HEK293 (cell line): ENCODE measurements around the gene LIMK2.
A peak's percentile ranks its signal among the peaks of the same experiment; 100 is the strongest.

Source experiments
- CTCF ChIA-PET: fragments of 350-600 bp; formaldehyde crosslinking; extraction: SDS; loops from one replicate; lab custom pipeline; 2021; ENCODE audit warnings: antibody characterized with exemption; lab: Yijun Ruan, JAX
- POLR2A ChIA-PET: fragments of 300-600 bp; formaldehyde crosslinking; extraction: SDS; loops from one replicate; lab custom pipeline; 2020; ENCODE audit warnings: antibody characterized with exemption, inconsistent platforms; lab: Yijun Ruan, JAX
- H3K27ac ChIP-seq: fragments of 200-500 bp; sonication (Bioruptor generic); 2 replicates; pipeline ENCODE4 v1.5.1; 2014; ENCODE audit warnings: low read depth, low read length, control low read depth, inconsistent platforms; ENCODE audit errors: extremely low read depth
- H3K36me3 ChIP-seq, 2 experiments: fragments of 200-500 bp in 1 of 2; sonication (Bioruptor generic) in 1 of 2; 1 replicate in 1 of 2; 2 replicates in 1 of 2; pipeline ENCODE4 v1.5.1; 2014 to 2017; ENCODE audit warnings: inconsistent platforms in 2 of 2, low read length in 2 of 2; ENCODE audit not compliant: control insufficient read depth in 2 of 2, insufficient read depth in 1 of 2
- H3K4me1 ChIP-seq: fragments of 200-500 bp; sonication (Bioruptor generic); 2 replicates; pipeline ENCODE4 v1.5.1; 2014; ENCODE audit warnings: mild to moderate bottlenecking, low read length, inconsistent platforms; ENCODE audit not compliant: control insufficient read depth, insufficient read depth
- H3K4me3 ChIP-seq: 2 replicates; pipeline ENCODE4 v1.5.1; 2011; ENCODE audit warnings: low read depth, mild to moderate bottlenecking, control low read depth, low read length, moderate library complexity
- H3K9me3 ChIP-seq: fragments of 200-500 bp; sonication (Bioruptor generic); 2 replicates; pipeline ENCODE4 v1.5.1; 2014; ENCODE audit warnings: low read depth, low read length, inconsistent platforms; ENCODE audit not compliant: control insufficient read depth, insufficient read depth
- KLF16 ChIP-seq: fragments of 450-650 bp; formaldehyde crosslinking; IDR thresholded peaks from 2 replicates; pipeline ENCODE4 v1.5.1; 2017; ENCODE audit warnings: missing biosample characterization, missing genetic modification characterization
- KLF17 ChIP-seq: fragments of 450-650 bp; formaldehyde crosslinking; IDR thresholded peaks from 2 replicates; pipeline ENCODE4 v1.5.1; 2016; ENCODE audit warnings: missing biosample characterization, missing genetic modification characterization
- PATZ1 ChIP-seq: fragments of 450-650 bp; formaldehyde crosslinking; IDR thresholded peaks from 2 replicates; pipeline ENCODE4 v1.5.1; 2016; ENCODE audit warnings: missing biosample characterization, missing genetic modification characterization
- PBX3 ChIP-seq: sonication (generic); formaldehyde crosslinking; IDR thresholded peaks from 2 replicates; pipeline ENCODE4 v1.8.1; 2022; ENCODE audit warnings: mild to moderate bottlenecking, moderate library complexity, missing genetic modification reagents
- PRDM6 ChIP-seq: fragments of 450-650 bp; formaldehyde crosslinking; IDR thresholded peaks from 2 replicates; pipeline ENCODE4 v1.5.1; 2017; ENCODE audit warnings: missing biosample characterization, missing genetic modification characterization
- SCRT1 ChIP-seq: fragments of 450-650 bp; formaldehyde crosslinking; IDR thresholded peaks from 2 replicates; pipeline ENCODE4 v1.5.1; 2016; ENCODE audit warnings: missing biosample characterization, missing genetic modification characterization, borderline replicate concordance
- SP7 ChIP-seq: fragments of 450-650 bp; formaldehyde crosslinking; IDR thresholded peaks from 2 replicates; pipeline ENCODE4 v1.5.1; 2016; ENCODE audit warnings: missing biosample characterization, missing genetic modification characterization
- TSHZ1 ChIP-seq: fragments of 450-650 bp; formaldehyde crosslinking; IDR thresholded peaks from 2 replicates; pipeline ENCODE4 v1.5.1; 2016; ENCODE audit warnings: missing biosample characterization, missing genetic modification characterization, borderline replicate concordance
- ZIC2 ChIP-seq: fragments of 450-650 bp; formaldehyde crosslinking; IDR thresholded peaks from 2 replicates; pipeline ENCODE4 v1.5.1; 2016; ENCODE audit warnings: missing biosample characterization, missing genetic modification characterization
- ZNF169 ChIP-seq: fragments of 450-650 bp; formaldehyde crosslinking; IDR thresholded peaks from 2 replicates; pipeline ENCODE4 v1.5.1; 2016; ENCODE audit warnings: missing biosample characterization, missing genetic modification characterization
- ZNF223 ChIP-seq: fragments of 450-650 bp; formaldehyde crosslinking; IDR thresholded peaks from 2 replicates; pipeline ENCODE4 v1.5.1; 2016; ENCODE audit warnings: missing biosample characterization, missing genetic modification characterization
- ZNF350 ChIP-seq: fragments of 450-650 bp; formaldehyde crosslinking; IDR thresholded peaks from 2 replicates; pipeline ENCODE4 v1.5.0; 2017; ENCODE audit warnings: missing biosample characterization, mild to moderate bottlenecking, missing genetic modification characterization
- ZNF366 ChIP-seq: fragments of 450-650 bp; formaldehyde crosslinking; conservative IDR thresholded peaks from 2 replicates; pipeline ENCODE4 v1.5.1; 2016; ENCODE audit warnings: missing biosample characterization, missing genetic modification characterization
- ZNF596 ChIP-seq: fragments of 450-650 bp; IDR thresholded peaks from 2 replicates; pipeline ENCODE4 v1.5.0; 2018; ENCODE audit warnings: missing biosample characterization, mild to moderate bottlenecking, missing genetic modification characterization, moderate library complexity
- ZNF670 ChIP-seq: fragments of 450-650 bp; formaldehyde crosslinking; IDR thresholded peaks from 2 replicates; pipeline ENCODE4 v1.5.1; 2016; ENCODE audit warnings: missing biosample characterization, missing genetic modification characterization, low read depth
- ZNF776 ChIP-seq: fragments of 450-650 bp; formaldehyde crosslinking; IDR thresholded peaks from 2 replicates; pipeline ENCODE4 v1.5.0; 2017; ENCODE audit warnings: missing biosample characterization, missing genetic modification characterization, borderline replicate concordance
- ZNF791 ChIP-seq: fragments of 450-650 bp; formaldehyde crosslinking; IDR thresholded peaks from 2 replicates; pipeline ENCODE4 v1.5.1; 2016; ENCODE audit warnings: missing biosample characterization, missing genetic modification characterization

The LIMK2 gene

GRCh38 chr22:31323578-31324550 is 111.8 kb downstream of the LIMK2 start (continued):
- TF ChIP-seq TSHZ1 (tag by site-specific recombination): no peak
- TF ChIP-seq PRDM6 (tag by site-specific recombination): no peak

GRCh38 chr22:31326877-31327276 is 114.8 kb downstream of the LIMK2 start:
- H3K4me1 ChIP-seq: no peaks in the 10 kb centered on the region
- H3K4me3 ChIP-seq: no peak overlapping the region
- H3K27ac ChIP-seq: no peak overlapping the region
- no peaks in the 10 kb centered on the region for H3K9me3 ChIP-seq
- peaks cover 42 to 66% of the 10 kb centered on the region in 2 experiments for H3K36me3 ChIP-seq
- TF ChIP-seq SP7 (tag by site-specific recombination) (no peak), PATZ1 (peak; percentile 80), ZNF776 (tag by site-specific recombination) (no peak), KLF16 (tag by site-specific recombination) (no peak), PBX3 (CRISPR knock-in tag) (no peak)
- ChIA-PET POLR2A (interaction anchor here (0.5 to 1.3 kb wide), 2 partner anchors 20 to 419 kb away, joined by 3 to 4 read pairs; partner anchors contain the start of gene PATZ1), CTCF (interaction anchor here (0.7 to 3.9 kb wide), 2 partner anchors 14 to 18 kb away, joined by 4 to 28 read pairs; no protein-coding TSS in a partner anchor)

GRCh38 chr22:31327806-31328543 is 115.9 kb downstream of the LIMK2 start:
- Histone ChIP-seq H3K27ac (no peak overlapping the region), H3K36me3 (peaks cover 51 to 77% of the 10 kb centered on the region in 2 experiments)
- POLR2A ChIA-PET: no interaction called here
- no peak for TF ChIP-seq ZNF366 (tag by site-specific recombination)
- TF ChIP-seq SCRT1 (tag by site-specific recombination): 0 out of 2 replicates have a peak, but pooled peaks have one; percentile 23
- no peak for TF ChIP-seq ZNF791 (tag by site-specific recombination)
- peak; percentile 58 for TF ChIP-seq ZIC2 (tag by site-specific recombination)
- TF ChIP-seq PATZ1: no peak
- no peak for TF ChIP-seq ZNF670 (tag by site-specific recombination)
- no peak for TF ChIP-seq ZNF169 (tag by site-specific recombination)
- TF ChIP-seq ZNF596 (tag by site-specific recombination): no peak
- TF ChIP-seq ZNF350 (tag by site-specific recombination): no peak
- TF ChIP-seq ZNF223: no peak
- no peak for TF ChIP-seq KLF17 (tag by site-specific recombination)

More at GRCh38 chr22:31327806-31328543, 115.9 kb downstream of the LIMK2 start:
- Histone ChIP-seq H3K4me3 (no peak overlapping the region), H3K9me3 (no peaks in the 10 kb centered on the region), H3K4me1 (no peaks in the 10 kb centered on the region)
- CTCF ChIA-PET: interaction anchor here (3.9 kb wide), 1 partner anchor 15 kb away, joined by 28 read pairs; no protein-coding TSS in a partner anchor
